Thoracic aorta endothelial cell (primary cell): Measurements from ENCODE around the gene RGSL1. TPM values are rescaled to one million over a fixed set of nuclear protein-coding genes. Genes with fewer than 3 reads are reported as not detected.

Experiments used
- small RNA-seq: library from RNA; depleted of rRNA; stranded (forward); fragments of <200 nt; gene quantifications from one replicate; pipeline ENCODE3, GENCODE V24; 2012
- total RNA-seq: library from RNA; depleted of rRNA; stranded (reverse); fragments of >200 nt; gene quantifications from 2 replicates; pipeline ENCODE4 v1.2.3, GENCODE V29; 2012

Gene RGSL1
- total RNA-seq, result not detected in 2 replicates

DNA sequence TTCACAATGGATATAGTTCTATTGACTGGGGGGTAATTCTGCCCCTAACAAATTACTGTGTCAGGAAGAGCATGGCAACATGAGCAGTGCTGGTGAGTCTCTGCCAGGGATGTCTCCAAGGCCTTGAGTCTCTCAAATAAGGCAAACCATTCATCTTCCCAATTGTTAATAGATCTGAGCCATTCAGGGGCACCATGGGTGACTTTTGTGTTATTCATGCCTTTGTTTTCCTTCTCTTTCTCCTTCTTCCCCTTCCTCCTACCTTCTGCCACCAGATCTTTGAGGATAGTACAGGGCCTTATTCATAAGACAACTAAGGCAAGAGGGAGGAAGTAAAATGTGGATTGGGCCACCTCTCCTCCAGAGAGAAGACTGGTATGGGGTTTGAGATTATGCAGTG lies at the start of gene RGSL1:
TSS of gene RGSL1 (plus strand) at position 60 of the 400 bp plus-strand sequence. CDS start at position 80, 20 bp downstream.

DNA sequence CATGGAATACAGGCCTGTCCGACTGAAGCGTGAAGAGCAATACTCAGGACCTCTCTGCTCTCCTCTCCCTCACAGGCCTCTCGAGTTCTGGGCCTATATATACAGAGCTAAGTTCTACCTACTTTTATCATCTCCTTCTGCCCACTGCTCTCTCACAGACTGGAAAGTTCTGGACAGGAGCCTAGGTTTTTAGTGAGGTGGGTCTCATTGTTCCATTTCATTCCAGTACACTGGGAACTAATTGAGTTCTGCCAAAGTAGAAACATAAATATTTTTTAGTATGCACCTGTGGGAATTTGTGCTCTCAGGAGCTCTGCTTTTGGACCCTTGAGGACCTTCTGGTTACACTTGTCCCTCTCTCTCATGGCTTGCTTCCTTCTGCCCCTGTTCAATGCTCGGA lies 49.4 kb upstream of the RGSL1 start, which contains the start of gene TEDDM1:
TSS of gene TEDDM1 (minus strand) at position 101 of the 400 bp plus-strand sequence. CDS start 182 bp downstream, outside the sequence.

DNA sequence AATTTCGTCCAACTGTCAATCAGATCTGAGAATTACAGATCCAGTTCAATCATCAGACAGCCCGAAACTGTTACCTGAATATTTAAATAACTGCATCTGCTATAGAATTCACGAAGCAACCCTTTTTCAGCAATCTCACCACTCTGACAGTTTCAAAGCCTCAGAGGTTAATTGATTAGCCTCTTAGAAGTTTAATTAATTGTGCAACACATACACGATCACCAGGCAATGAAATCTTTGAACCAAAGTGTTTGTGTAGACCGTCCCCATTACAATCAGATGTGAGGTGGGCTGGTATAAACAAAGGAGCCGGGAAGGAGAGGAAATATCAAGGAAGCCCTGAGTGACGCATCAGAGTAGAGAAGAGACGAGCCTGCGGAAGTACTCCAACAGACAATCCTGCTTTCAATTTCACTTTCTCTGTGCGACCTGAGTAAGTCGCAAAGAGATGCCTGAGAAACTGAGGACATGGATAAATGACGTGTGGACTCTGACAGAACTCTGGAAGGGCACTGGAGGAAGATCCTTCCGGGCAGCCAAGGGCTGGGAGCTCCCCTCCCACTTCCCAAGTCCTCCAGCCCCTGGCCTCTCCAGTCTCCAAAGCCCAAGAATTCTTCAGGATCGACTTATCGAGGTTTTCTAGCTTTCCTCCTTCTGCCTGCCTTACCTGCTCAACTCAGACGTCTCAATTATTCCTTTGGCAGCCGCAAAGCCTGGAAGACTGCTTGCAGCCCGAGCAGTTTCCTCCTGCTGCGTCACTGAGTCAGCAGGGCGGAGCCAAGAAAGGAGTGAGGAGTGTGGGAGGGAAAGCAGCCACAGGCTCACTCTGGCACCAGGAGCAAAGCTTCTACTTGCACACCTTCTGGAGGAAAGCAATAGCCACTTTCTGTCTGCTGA lies 138.8 kb downstream of the RGSL1 start, which contains the start of gene RNASEL:
TSS of gene RNASEL (minus strand) at position 757 of the 897 bp plus-strand sequence. CDS start 2,450 bp downstream, outside the sequence.

DNA sequence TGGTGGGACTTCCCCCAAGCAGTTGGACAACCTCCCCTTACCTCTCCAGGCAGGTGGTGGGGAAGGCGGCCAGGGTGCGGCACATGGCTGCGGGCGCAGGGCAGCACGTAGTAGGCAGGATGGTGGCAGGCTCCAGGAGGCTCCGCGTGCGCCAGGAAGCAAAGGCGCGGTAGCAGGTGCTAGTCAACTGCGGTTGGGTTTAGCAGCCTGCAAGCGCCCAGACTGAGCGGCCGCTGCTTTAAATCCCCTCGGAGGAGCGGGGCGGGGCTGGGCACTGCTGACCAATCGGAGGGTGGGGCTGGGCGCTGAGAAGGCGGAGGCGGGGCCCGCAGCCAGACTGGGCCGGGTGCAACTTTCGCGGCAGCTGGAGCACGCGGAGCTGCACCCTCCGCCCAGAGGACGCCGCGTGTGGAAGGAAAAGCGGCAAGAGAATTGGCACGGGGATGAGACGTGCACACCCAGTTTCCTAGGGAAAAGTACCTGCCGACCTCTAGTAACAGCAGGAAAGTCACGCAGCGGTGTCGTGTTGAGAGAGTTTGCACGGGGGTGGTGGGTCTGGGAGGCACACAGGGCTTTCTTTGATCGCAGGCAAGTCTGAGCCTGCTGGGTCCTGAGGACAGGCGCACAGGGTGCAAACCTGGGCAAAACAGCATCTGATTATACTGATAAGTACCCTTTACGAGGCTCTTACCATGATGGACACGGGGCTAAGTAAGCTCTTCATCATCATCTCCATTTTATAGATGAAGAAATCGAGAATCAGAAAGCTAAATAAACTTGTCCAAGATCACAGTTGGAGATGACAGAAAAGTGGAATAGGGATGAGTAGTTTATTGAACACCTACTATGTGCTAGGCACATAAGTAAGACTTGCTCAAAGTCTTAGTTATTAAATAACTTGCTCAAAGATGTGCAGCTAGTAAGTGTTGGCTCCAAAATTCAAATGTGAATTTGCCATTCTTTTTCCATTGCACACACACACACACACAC lies 154.5 kb downstream of the RGSL1 start, which contains the start of gene RGS16:
TSS of gene RGS16 (minus strand) at position 215 of the 990 bp plus-strand sequence. CDS start at position 85, 130 bp downstream.

Small RNA genes within 50 kb of the gene (small RNA-seq; reads per million reads assigned to genes)
- gene RF00017, result not detected

Other genes starting within 250 kb of the RGSL1 start
- 181 and 274 TPM in 2 replicates for gene GLUL, start 58.4 kb upstream of the RGSL1 start, total RNA-seq
- gene TEDDM1, start 49.5 kb upstream of the RGSL1 start, total RNA-seq, result not detected in 2 replicates
- 2.2 and 2.8 TPM in 2 replicates for gene RNASEL, start 139.1 kb downstream of the RGSL1 start, total RNA-seq
- 0.13 TPM in 1 of 2 replicates, not detected in the other for gene RGS16, start 154.2 kb downstream of the RGSL1 start, total RNA-seq
- gene RGS8, start 234.4 kb downstream of the RGSL1 start, total RNA-seq, result not detected in 2 replicates